ENCODE data around the gene F13A1.

The F13A1 gene

DNA sequence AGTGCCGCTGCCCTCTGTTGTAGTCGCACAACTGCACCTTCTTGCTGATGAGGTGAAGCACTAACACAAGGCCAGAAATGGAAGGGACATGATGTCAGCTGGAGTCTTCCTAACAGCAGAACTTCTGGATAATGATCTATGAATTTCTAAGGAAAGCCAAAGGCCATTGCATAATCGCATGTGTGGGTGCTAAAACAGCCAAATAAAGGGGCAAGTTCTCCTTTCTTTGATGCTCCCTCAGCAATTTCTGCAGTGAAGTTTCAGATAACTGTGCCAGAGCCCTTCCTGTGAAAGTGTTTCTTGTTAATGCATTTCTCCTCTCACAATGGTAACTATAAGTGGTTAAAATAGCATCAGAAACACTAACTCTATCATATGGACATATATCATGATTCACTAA, 8.0 kb upstream of the F13A1 start:
- Histone ChIP-seq H3K79me2 (ENCODE audit: insufficient read depth, low read length) (no peaks in the 10 kb centered on the region), H3K9me2 (ENCODE audit: low read depth, low read length) (no peaks in the 10 kb centered on the region), H3K4me1 (ENCODE audit: insufficient read depth, low read length, severe bottlenecking) (peaks cover 34% of the 10 kb centered on the region), H3K4me3 (ENCODE audit: low read depth, low read length, poor library complexity, severe bottlenecking) (no peak overlapping the region), H3K4me2 (ENCODE audit: low read length) (no peak overlapping the region), H3K9ac (ENCODE audit: low read length) (no peak overlapping the region), H3K36me3 (ENCODE audit: insufficient read depth, low read length) (peaks cover 5% of the 10 kb centered on the region; the same call in 1 of the 2 replicates), H3K27ac (ENCODE audit: low read depth, low read length, poor library complexity, severe bottlenecking) (no peak overlapping the region), H2AFZ (ENCODE audit: low read length) (no peak overlapping the region), H3K9me3 (ENCODE audit: low read length) (peaks cover 3% of the 10 kb centered on the region; the same call in 1 of the 2 replicates), H3K27me3 (ENCODE audit: insufficient read depth, low read length) (no peaks in the 10 kb centered on the region), H4K20me1 (ENCODE audit: insufficient read depth, low read length) (no peaks in the 10 kb centered on the region), H3F3A (ENCODE audit: insufficient read depth, low read length) (0 out of 2 replicates have a peak, but pooled peaks cover 4% of the 10 kb centered on the region)
- TF ChIP-seq EZH2 (IDR thresholded peaks at IDR 0.05; ENCODE audit: borderline replicate concordance, low read length), result no peak
- TF ChIP-seq, protein P1, sequence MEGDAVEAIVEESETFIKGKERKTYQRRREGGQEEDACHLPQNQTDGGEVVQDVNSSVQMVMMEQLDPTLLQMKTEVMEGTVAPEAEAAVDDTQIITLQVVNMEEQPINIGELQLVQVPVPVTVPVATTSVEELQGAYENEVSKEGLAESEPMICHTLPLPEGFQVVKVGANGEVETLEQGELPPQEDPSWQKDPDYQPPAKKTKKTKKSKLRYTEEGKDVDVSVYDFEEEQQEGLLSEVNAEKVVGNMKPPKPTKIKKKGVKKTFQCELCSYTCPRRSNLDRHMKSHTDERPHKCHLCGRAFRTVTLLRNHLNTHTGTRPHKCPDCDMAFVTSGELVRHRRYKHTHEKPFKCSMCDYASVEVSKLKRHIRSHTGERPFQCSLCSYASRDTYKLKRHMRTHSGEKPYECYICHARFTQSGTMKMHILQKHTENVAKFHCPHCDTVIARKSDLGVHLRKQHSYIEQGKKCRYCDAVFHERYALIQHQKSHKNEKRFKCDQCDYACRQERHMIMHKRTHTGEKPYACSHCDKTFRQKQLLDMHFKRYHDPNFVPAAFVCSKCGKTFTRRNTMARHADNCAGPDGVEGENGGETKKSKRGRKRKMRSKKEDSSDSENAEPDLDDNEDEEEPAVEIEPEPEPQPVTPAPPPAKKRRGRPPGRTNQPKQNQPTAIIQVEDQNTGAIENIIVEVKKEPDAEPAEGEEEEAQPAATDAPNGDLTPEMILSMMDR (IDR thresholded peaks at IDR 0.05; ENCODE audit: low read length), result no peak

DNA sequence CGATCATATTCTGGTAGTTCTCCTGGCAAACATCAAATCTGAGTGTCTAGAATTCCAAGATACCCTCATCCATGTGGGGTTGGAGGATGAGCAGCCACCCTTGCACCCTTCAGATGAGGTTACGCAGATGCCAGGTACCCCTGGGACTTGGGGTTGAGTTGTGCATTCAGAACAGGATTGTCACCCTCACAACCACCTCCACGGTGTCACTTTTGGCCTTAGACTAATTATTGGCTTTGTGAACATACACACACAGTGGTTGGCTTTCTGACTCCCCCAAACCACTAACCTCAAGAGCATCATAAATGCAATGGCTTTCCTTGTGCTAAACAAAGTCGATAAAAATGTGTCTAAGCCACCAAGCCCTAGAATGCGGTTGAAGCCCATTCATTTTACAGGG, 2.9 kb upstream of the F13A1 start:
- Histone ChIP-seq H3F3A (ENCODE audit: insufficient read depth, low read length) (0 out of 2 replicates have a peak, but pooled peaks cover 4% of the 10 kb centered on the region), H3K9ac (ENCODE audit: low read length) (no peak overlapping the region), H4K20me1 (ENCODE audit: insufficient read depth, low read length) (no peaks in the 10 kb centered on the region), H3K9me2 (ENCODE audit: low read depth, low read length) (no peaks in the 10 kb centered on the region), H3K4me3 (ENCODE audit: low read depth, low read length, poor library complexity, severe bottlenecking) (no peak overlapping the region), H3K79me2 (ENCODE audit: insufficient read depth, low read length) (no peaks in the 10 kb centered on the region), H3K4me2 (ENCODE audit: low read length) (no peak overlapping the region), H3K36me3 (ENCODE audit: insufficient read depth, low read length) (no peaks in the 10 kb centered on the region; the same call in 1 of the 2 replicates), H3K4me1 (ENCODE audit: insufficient read depth, low read length, severe bottlenecking) (peaks cover 28% of the 10 kb centered on the region), H3K27ac (ENCODE audit: low read depth, low read length, poor library complexity, severe bottlenecking) (no peak overlapping the region), H3K9me3 (ENCODE audit: low read length) (no peaks in the 10 kb centered on the region), H2AFZ (ENCODE audit: low read length) (no peak overlapping the region), H3K27me3 (ENCODE audit: insufficient read depth, low read length) (no peaks in the 10 kb centered on the region)
- TF ChIP-seq, protein P1 (IDR thresholded peaks at IDR 0.05; ENCODE audit: low read length), result no peak
- no peak for TF ChIP-seq EZH2 (IDR thresholded peaks at IDR 0.05; ENCODE audit: borderline replicate concordance, low read length)

GRCh38 chr6:6320901-6321300, 439 bp upstream of the F13A1 start:
- Histone ChIP-seq H3K4me1 (ENCODE audit: insufficient read depth, low read length, severe bottlenecking) (peaks cover 51% of the 10 kb centered on the region), H3K4me3 (ENCODE audit: low read depth, low read length, poor library complexity, severe bottlenecking) (peak overlapping the region; percentile 57), H4K20me1 (ENCODE audit: insufficient read depth, low read length) (no peaks in the 10 kb centered on the region), H3K27ac (ENCODE audit: low read depth, low read length, poor library complexity, severe bottlenecking) (peak overlapping the region; percentile 89), H3F3A (ENCODE audit: insufficient read depth, low read length) (0 out of 2 replicates have a peak, but pooled peaks cover 4% of the 10 kb centered on the region), H3K79me2 (ENCODE audit: insufficient read depth, low read length) (no peaks in the 10 kb centered on the region), H3K9ac (ENCODE audit: low read length) (peak overlapping the region; percentile 65; the same call in 1 of the 2 replicates), H2AFZ (ENCODE audit: low read length) (no peak overlapping the region), H3K9me2 (ENCODE audit: low read depth, low read length) (no peaks in the 10 kb centered on the region), H3K27me3 (ENCODE audit: insufficient read depth, low read length) (no peaks in the 10 kb centered on the region), H3K36me3 (ENCODE audit: insufficient read depth, low read length) (no peaks in the 10 kb centered on the region; the same call in 1 of the 2 replicates), H3K9me3 (ENCODE audit: low read length) (no peaks in the 10 kb centered on the region), H3K4me2 (ENCODE audit: low read length) (peak overlapping the region; percentile 78)
- TF ChIP-seq, protein P1 (IDR thresholded peaks at IDR 0.05; ENCODE audit: low read length), result no peak
- no peak for TF ChIP-seq EZH2 (IDR thresholded peaks at IDR 0.05; ENCODE audit: borderline replicate concordance, low read length)

All from OCI-LY1 (cell line).